Smooth muscle cell (in vitro differentiated cells): ENCODE results near the gene PPP1R12A. TPM values are rescaled to one million over a fixed set of nuclear protein-coding genes. Genes with fewer than 3 reads are reported as not detected.

Experiments
- DNase-seq: peaks from one replicate; lab custom pipeline; 2025; ENCODE audit not compliant: unreplicated experiment; lab: John Stamatoyannopoulos, UW
- H2AFZ ChIP-seq: fragments of 200-600 bp; sonication (generic); 2 replicates; pipeline ENCODE4 v1.6.0; 2016; ENCODE audit warnings: antibody characterized with exemption, low read depth, mild to moderate bottlenecking
- H3F3A ChIP-seq: fragments of 200-600 bp; sonication (generic); 2 replicates; pipeline ENCODE4 v1.6.0; 2017; ENCODE audit warnings: antibody characterized with exemption, low read depth
- H3K27ac ChIP-seq: fragments of 200-600 bp; sonication (generic); 2 replicates; pipeline ENCODE4 v1.5.1; 2016; ENCODE audit warnings: low read depth, mild to moderate bottlenecking
- H3K27me3 ChIP-seq: fragments of 200-600 bp; sonication (generic); 2 replicates; pipeline ENCODE4 v1.6.1; 2016; ENCODE audit warnings: low read depth, mild to moderate bottlenecking
- H3K36me3 ChIP-seq: fragments of 200-600 bp; sonication (generic); 2 replicates; pipeline ENCODE4 v1.5.1; 2016; ENCODE audit warnings: low read depth
- H3K4me1 ChIP-seq: fragments of 200-600 bp; sonication (generic); 2 replicates; pipeline ENCODE4 v1.5.1; 2016; ENCODE audit warnings: low read depth
- H3K4me2 ChIP-seq: fragments of 200-600 bp; sonication (generic); 2 replicates; pipeline ENCODE4 v1.6.0; 2016; ENCODE audit warnings: mild to moderate bottlenecking
- H3K4me3 ChIP-seq: fragments of 200-600 bp; sonication (generic); 2 replicates; pipeline ENCODE4 v1.5.1; 2016; ENCODE audit warnings: mild to moderate bottlenecking
- H3K79me2 ChIP-seq: fragments of 200-600 bp; sonication (generic); 2 replicates; pipeline ENCODE4 v1.6.0; 2016; ENCODE audit warnings: low read depth, mild to moderate bottlenecking
- H3K9ac ChIP-seq: fragments of 200-600 bp; sonication (generic); 2 replicates; pipeline ENCODE4 v1.6.0; 2016; ENCODE audit warnings: low read depth
- H3K9me3 ChIP-seq: fragments of 200-600 bp; sonication (generic); replicated peaks from 2 replicates; pipeline ENCODE4 v1.5.1; 2016; ENCODE audit warnings: low read depth
- H4K20me1 ChIP-seq: fragments of 200-600 bp; sonication (generic); 2 replicates; pipeline ENCODE4 v1.6.0; 2016; ENCODE audit warnings: low read depth
- WGBS: methylation state at CpG from one replicate; pipeline ENCODE4 v1.1.7; 2016; ENCODE audit warnings: low lambda C conversion rate; 5-methylcytosine and 5-hydroxymethylcytosine counted together
- polyA plus RNA-seq: library from polyadenylated mRNA; unstranded; fragments of >200 nt; fragmentation: Nextera tagmentation; extraction: Ambion mirVana; gene quantifications from 2 replicates; pipeline ENCODE4 v1.2.1, GENCODE V29; 2016
- total RNA-seq: library from RNA; depleted of rRNA; stranded (reverse); fragments of >200 nt; gene quantifications from 2 replicates; pipeline ENCODE4 v1.2.3, GENCODE V29; 2014
- TF ChIP-seq, protein P1 (sequence below): fragments of 200-600 bp; sonication (generic); IDR thresholded peaks from 2 replicates; pipeline ENCODE4 v1.5.1; 2017; ENCODE audit warnings: borderline replicate concordance, mild to moderate bottlenecking, antibody characterized with exemption; ENCODE audit not compliant: insufficient read depth, poor library complexity, severe bottlenecking

PPP1R12A gene
- total and polyA plus RNA-seq, 2 experiments from 2014 or later: 98.7 to 102 TPM

DNA sequence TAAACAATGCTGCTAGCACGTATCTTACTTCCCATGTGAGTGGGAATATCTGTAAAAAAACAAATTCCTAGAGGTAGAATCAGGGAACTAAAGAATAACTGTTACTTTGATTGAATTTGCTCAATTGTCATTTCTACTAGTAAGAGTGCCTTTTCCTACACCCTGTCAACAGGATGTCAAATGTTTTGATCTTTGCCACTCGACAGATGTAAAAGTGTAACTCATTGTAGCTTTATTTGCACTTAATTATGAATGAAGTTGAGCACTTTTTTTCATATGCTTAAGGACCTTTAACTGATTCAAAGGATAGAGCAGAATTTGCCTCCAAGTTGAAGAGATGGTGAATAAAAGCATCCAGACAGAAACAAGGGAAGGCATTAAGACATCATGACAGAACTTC lies 104.5 kb downstream of the PPP1R12A start:
- Histone ChIP-seq H3K27ac (no peak overlapping the region), H3K4me2 (no peak overlapping the region), H3F3A (no peaks in the 10 kb centered on the region), H3K27me3 (no peaks in the 10 kb centered on the region), H2AFZ (no peak overlapping the region), H3K4me3 (no peak overlapping the region), H3K79me2 (peaks cover 63% of the 10 kb centered on the region), H3K9me3 (no peaks in the 10 kb centered on the region), H3K36me3 (peaks cover 7% of the 10 kb centered on the region), H3K4me1 (peaks cover 4% of the 10 kb centered on the region), H4K20me1 (peaks cover 84% of the 10 kb centered on the region), H3K9ac (no peak overlapping the region)
- DNase-seq: no peak
- WGBS: 96% methylated on average over 2 of the region's 2 CpGs
- TF ChIP-seq, protein P1, sequence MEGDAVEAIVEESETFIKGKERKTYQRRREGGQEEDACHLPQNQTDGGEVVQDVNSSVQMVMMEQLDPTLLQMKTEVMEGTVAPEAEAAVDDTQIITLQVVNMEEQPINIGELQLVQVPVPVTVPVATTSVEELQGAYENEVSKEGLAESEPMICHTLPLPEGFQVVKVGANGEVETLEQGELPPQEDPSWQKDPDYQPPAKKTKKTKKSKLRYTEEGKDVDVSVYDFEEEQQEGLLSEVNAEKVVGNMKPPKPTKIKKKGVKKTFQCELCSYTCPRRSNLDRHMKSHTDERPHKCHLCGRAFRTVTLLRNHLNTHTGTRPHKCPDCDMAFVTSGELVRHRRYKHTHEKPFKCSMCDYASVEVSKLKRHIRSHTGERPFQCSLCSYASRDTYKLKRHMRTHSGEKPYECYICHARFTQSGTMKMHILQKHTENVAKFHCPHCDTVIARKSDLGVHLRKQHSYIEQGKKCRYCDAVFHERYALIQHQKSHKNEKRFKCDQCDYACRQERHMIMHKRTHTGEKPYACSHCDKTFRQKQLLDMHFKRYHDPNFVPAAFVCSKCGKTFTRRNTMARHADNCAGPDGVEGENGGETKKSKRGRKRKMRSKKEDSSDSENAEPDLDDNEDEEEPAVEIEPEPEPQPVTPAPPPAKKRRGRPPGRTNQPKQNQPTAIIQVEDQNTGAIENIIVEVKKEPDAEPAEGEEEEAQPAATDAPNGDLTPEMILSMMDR: no peak

DNA sequence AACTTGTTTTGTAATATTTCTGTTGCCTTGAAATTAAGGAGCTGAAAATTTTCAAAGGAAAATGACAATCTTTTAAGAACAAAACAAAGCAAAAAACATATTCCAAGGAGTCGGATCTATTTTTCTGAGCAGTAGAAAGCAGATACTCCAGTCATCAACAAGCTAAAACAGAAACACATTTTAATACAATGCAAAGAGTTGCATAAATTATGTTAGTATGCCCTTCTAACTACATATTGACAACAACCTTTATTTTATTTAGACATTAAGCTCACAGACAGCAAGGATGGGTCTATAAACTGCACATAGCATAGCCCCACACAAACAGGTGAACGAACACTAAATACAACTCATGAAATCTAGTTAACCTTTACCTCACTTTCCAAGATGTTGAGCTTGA lies 106.0 kb downstream of the PPP1R12A start:
- Histone ChIP-seq H3F3A (no peaks in the 10 kb centered on the region), H3K27ac (no peak overlapping the region), H3K27me3 (no peaks in the 10 kb centered on the region), H3K9ac (no peak overlapping the region), H3K4me2 (no peak overlapping the region), H3K4me3 (no peak overlapping the region), H3K9me3 (no peaks in the 10 kb centered on the region), H3K36me3 (peaks cover 7% of the 10 kb centered on the region), H4K20me1 (peaks cover 81% of the 10 kb centered on the region), H3K4me1 (peaks cover 4% of the 10 kb centered on the region), H3K79me2 (peaks cover 60% of the 10 kb centered on the region), H2AFZ (no peak overlapping the region)
- WGBS: 94% methylated on average over 2 of the region's 2 CpGs
- DNase-seq: no peak
- TF ChIP-seq, protein P1: no peak

DNA sequence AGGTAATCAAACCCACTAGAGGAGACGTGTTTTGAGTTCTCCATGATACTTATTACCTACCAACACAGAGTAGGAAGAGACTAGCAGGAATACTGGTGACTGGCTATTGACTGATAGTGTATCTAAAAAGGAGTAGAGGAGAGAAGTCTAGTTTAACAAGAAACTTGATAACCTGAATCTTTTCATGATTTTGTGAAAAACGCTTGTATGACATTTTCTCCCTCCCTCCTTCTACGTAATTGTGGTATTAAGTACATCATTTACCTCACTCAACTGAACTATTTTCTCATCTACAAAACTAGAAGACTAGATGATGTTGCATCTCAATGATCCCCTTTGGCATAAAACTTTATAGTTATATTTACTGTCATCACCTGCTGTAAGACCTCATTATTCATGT lies 107.4 kb downstream of the PPP1R12A start:
- Histone ChIP-seq H4K20me1 (peaks cover 78% of the 10 kb centered on the region), H3K4me2 (no peak overlapping the region), H3K36me3 (peaks cover 7% of the 10 kb centered on the region), H3K27ac (no peak overlapping the region), H3K4me3 (no peak overlapping the region), H3K9me3 (no peaks in the 10 kb centered on the region), H3F3A (no peaks in the 10 kb centered on the region), H3K27me3 (no peaks in the 10 kb centered on the region), H3K9ac (no peak overlapping the region), H3K4me1 (peaks cover 4% of the 10 kb centered on the region), H3K79me2 (peaks cover 55% of the 10 kb centered on the region), H2AFZ (no peak overlapping the region)
- TF ChIP-seq, protein P1: no peak
- DNase-seq: no peak
- 97% methylated on average over 3 of the region's 3 CpGs for WGBS
